ENCODE measurements around the gene STK33. TPM values are rescaled to one million over a fixed set of nuclear protein-coding genes. Genes with fewer than 3 reads are reported as not detected.

The STK33 gene
- total RNA-seq, 1 experiment from 2014 or later, result 1.6 TPM

Small RNA genes lying within 50 kb of the gene (small RNA-seq; reads per million reads assigned to genes)
- 0 reads per million in 2 experiments for gene RF00601

Other genes with a start within 250 kb of the STK33 start
- gene TRIM66, start 88.4 kb upstream of the STK33 start, total RNA-seq (2014; rRNA removed; shearing (Covaris generic)), result 1.0 and 4.1 TPM in 2 replicates
- gene RPL27A, start 88.6 kb upstream of the STK33 start, total RNA-seq (2014; rRNA removed; shearing (Covaris generic)), result 1,279 and 1,369 TPM in 2 replicates